ENCODE measurements around the gene SEC16B.

DNA sequence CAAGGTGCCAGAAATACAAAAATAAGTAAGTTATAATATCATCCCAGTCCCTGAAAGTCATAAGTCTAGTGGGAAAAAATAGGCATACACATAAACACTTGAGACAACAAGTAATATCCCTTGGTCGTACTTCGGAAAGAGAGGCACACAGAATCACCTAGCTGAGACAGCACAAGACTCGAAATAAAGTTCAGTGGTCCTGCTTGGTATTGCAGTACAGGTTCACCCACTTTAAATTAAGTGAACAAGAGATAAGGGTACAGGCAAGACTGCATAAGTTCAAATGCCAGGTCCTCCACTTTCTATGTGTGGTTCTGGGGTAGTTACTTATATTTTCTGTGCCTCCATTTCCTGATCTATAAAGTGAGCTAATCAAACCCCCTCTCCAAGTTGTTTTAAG is 47.6 kb downstream of the SEC16B start:
- TF ChIP-seq, protein P1, sequence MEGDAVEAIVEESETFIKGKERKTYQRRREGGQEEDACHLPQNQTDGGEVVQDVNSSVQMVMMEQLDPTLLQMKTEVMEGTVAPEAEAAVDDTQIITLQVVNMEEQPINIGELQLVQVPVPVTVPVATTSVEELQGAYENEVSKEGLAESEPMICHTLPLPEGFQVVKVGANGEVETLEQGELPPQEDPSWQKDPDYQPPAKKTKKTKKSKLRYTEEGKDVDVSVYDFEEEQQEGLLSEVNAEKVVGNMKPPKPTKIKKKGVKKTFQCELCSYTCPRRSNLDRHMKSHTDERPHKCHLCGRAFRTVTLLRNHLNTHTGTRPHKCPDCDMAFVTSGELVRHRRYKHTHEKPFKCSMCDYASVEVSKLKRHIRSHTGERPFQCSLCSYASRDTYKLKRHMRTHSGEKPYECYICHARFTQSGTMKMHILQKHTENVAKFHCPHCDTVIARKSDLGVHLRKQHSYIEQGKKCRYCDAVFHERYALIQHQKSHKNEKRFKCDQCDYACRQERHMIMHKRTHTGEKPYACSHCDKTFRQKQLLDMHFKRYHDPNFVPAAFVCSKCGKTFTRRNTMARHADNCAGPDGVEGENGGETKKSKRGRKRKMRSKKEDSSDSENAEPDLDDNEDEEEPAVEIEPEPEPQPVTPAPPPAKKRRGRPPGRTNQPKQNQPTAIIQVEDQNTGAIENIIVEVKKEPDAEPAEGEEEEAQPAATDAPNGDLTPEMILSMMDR (IDR thresholded peaks at IDR 0.05): peak in 1 of 7 experiments; percentile 18
- no peak for TF ChIP-seq POLR2A (IDR thresholded peaks at IDR 0.05)
